Esophagus muscularis mucosa (tissue), 4 donors: Measurements from ENCODE around the gene SLC12A7. TPM values are rescaled to one million over a fixed set of nuclear protein-coding genes. Genes with fewer than 3 reads are reported as not detected.
A peak's percentile ranks its signal among the peaks of the same experiment; 100 is the strongest.

ENCODE experiments used
- DNase-seq: peaks from one replicate; pipeline ENCODE4 v3.0.0-alpha.2; 2017; ENCODE audit errors: extremely low spot score
- H3K27ac ChIP-seq, 4 donors: fragments of 200-600 bp; sonication (generic); replicated peaks in 1 of 4; 1 replicate in 3 of 4; 2 replicates in 1 of 4; pipeline ENCODE4 v1.5.1; 2016 to 2019; ENCODE audit warnings: mild to moderate bottlenecking in 1 of 4
- H3K27me3 ChIP-seq, 4 donors: fragments of 200-600 bp; sonication (generic); one replicate each; pipeline versions ENCODE4 v1.5.1 to v1.6.0; 2016 to 2019
- H3K36me3 ChIP-seq, 4 donors: fragments of 200-600 bp; sonication (generic); one replicate each; pipeline ENCODE4 v1.5.1; 2016 to 2019
- H3K4me1 ChIP-seq, 4 donors: fragments of 200-600 bp; sonication (generic); one replicate each; pipeline ENCODE4 v1.5.1; 2016 to 2019
- H3K4me3 ChIP-seq, 4 donors: fragments of 200-600 bp; sonication (generic); 1 replicate in 2 of 4; 2 replicates in 2 of 4; pipeline ENCODE4 v1.5.1; 2016 to 2019; ENCODE audit warnings: mild to moderate bottlenecking in 4 of 4, moderate library complexity in 1 of 4
- H3K9me3 ChIP-seq, 4 donors: fragments of 200-600 bp; sonication (generic); 1 replicate in 3 of 4; 2 replicates in 1 of 4; pipeline ENCODE4 v1.5.1; 2016 to 2019
- CTCF ChIP-seq, 3 experiments: fragments of 200-600 bp in 2 of 3; fragments of 450-650 bp in 1 of 3; sonication (generic) in 2 of 3; IDR thresholded peaks; one replicate each; pipeline ENCODE4 v1.5.1; 2017 to 2019; ENCODE audit warnings: antibody characterized with exemption in 3 of 3, mild to moderate bottlenecking in 2 of 3, moderate library complexity in 1 of 3
- EP300 ChIP-seq: sonication (generic); formaldehyde crosslinking; IDR thresholded peaks from one replicate; pipeline ENCODE4 v1.6.1; 2017; ENCODE audit warnings: antibody characterized with exemption
- POLR2A ChIP-seq: fragments of 450-650 bp; IDR thresholded peaks from one replicate; pipeline ENCODE4 v1.6.1; 2017; ENCODE audit warnings: antibody characterized with exemption, moderate library complexity, mild to moderate bottlenecking, low read depth
- POLR2AphosphoS5 ChIP-seq, 2 donors: sonication (generic); formaldehyde crosslinking; IDR thresholded peaks; one replicate each; pipeline ENCODE4 v1.6.1; 2017; ENCODE audit warnings: antibody characterized with exemption in 2 of 2
- WGBS: methylation state at CpG from one replicate; pipeline ENCODE4 v1.1.5; 2018; 5-methylcytosine and 5-hydroxymethylcytosine counted together
- intact Hi-C: fragments of 100-400 bp; cut with DNase I; formaldehyde crosslinking; loops from one replicate; pipeline ENCODE4 v1.15.1; 2023
- total RNA-seq, 4 donors: library from RNA; depleted of rRNA; stranded (reverse); fragments of >200 nt; gene quantifications; one replicate each; pipeline versions ENCODE4 v1.1.0 to v1.2.1, GENCODE V29; 2016

The SLC12A7 gene
- total RNA-seq, 4 donors from 2014 or later: 21.6 to 35.8 (median 25.4) TPM

DNA sequence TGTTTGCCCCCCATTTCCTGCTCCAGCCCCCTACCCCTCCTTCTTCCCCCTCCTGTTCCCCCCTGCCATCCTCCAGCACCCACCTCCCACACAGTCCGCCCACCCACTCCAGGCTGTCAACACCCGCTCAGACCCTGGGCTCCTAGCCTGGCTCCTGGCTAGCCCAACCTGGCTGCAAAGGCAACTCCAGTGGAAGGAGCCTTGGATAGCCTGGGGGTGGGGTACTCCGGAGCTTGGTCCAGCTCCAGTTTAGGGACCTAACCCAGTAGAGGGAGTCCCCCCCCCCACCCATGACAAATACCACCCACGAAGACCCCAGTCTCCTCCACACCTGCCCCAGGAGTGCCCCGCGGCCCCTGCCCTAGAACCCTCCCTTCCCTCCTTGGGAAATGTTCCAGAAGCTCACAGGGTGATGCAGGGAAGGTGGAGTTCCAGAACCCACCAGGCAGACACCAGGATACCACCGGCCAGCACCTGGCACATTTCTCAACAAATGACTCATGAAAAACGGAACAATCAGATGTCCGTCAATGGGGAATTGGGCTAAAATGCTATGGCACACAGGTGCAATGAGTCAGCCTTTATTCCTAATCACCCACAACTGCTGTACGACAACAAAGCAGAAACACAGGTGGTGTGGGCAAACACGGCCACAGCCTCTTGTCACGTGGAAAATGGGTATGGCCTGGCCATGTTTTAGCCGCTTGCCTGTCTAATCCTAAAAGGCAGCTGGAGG lies 901 bp upstream of the SLC12A7 start:
- DNase-seq: no peak
- H3K27me3 ChIP-seq: no peaks in the 10 kb centered on the region
- no peaks in the 10 kb centered on the region for H3K9me3 ChIP-seq
- H3K27ac ChIP-seq: no peak overlapping the region
- TF ChIP-seq CTCF (IDR thresholded peaks at IDR 0.05) (no peak), EP300 (no peak)
- no peaks in the 10 kb centered on the region for H3K36me3 ChIP-seq
- WGBS: 67% methylated on average over 6 of the region's 13 CpGs
- intact Hi-C loops: loop anchor here (10.0 kb wide), 1 partner anchor 108 kb away; the partner anchor contains the start of gene NKD2
- no peak overlapping the region for H3K4me3 ChIP-seq
- peaks cover 25 to 46% (median 36%) of the 10 kb centered on the region in 4 donors for H3K4me1 ChIP-seq

DNA sequence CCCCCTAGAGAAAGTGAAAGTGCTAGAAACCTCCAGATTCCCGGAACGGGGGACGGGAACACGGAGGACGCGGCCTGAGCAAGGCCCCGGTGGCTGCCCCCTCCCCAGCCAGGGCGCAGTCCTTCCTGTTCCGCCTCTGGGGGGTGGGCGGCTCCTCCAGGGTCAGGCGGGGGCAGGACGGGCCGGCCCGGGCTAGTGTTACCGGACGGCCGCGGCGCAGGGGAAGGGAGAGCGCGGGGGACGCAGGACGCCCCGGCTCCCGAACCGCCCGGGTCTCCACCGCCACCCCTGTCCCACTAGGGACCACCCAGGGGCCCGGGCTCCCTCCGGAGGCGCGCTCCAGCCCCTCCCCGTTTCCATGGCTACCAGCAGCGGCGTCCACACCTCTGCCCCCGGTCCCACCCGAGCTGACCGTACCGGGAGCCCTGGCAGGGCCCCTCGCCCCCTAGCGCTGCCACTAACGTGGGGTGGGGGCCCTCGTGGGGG lies 579 bp downstream of the SLC12A7 start:
- TF ChIP-seq POLR2AphosphoS5 (IDR thresholded peaks at IDR 0.05): peak in 1 of 2 donors; percentile 21
- no peak for TF ChIP-seq EP300
- Histone ChIP-seq H3K27ac (peak overlapping the region; percentile 78 to 90 (median 85)), H3K36me3 (peaks cover 0 to 7% (median 0%) of the 10 kb centered on the region in 4 donors), H3K4me1 (peaks cover 37 to 60% (median 47%) of the 10 kb centered on the region in 4 donors), H3K27me3 (no peaks in the 10 kb centered on the region), H3K9me3 (no peaks in the 10 kb centered on the region), H3K4me3 (peak overlapping the region; percentile 76 to 96 (median 89))
- DNase-seq: no peak
- intact Hi-C loops: loop anchor here (10.0 kb wide), 1 partner anchor 106 kb away; the partner anchor contains the start of gene NKD2
- WGBS: 0% methylated on average over 13 of the region's 43 CpGs

- intact Hi-C loops: loop anchor here (10.0 kb wide), 1 partner anchor 106 kb away; the partner anchor contains the start of gene NKD2
- TF ChIP-seq EP300 (no peak), CTCF (IDR thresholded peaks at IDR 0.05) (no peak), POLR2AphosphoS5 (IDR thresholded peaks at IDR 0.05) (no peak)
- Histone ChIP-seq H3K9me3 (no peaks in the 10 kb centered on the region), H3K27me3 (no peaks in the 10 kb centered on the region), H3K36me3 (peaks cover 0 to 7% (median 0%) of the 10 kb centered on the region in 4 donors), H3K27ac (peak overlapping the region; percentile 78 to 90 (median 85)), H3K4me3 (peak overlapping the region; percentile 76 to 96 (median 89)), H3K4me1 (peaks cover 44 to 67% (median 54%) of the 10 kb centered on the region in 4 donors)
- no peak for DNase-seq
- 34% methylated on average over 7 of the region's 35 CpGs for WGBS
Measured at GRCh38 chr5:1110307-1111240, 1.3 kb downstream of the SLC12A7 start.

DNA sequence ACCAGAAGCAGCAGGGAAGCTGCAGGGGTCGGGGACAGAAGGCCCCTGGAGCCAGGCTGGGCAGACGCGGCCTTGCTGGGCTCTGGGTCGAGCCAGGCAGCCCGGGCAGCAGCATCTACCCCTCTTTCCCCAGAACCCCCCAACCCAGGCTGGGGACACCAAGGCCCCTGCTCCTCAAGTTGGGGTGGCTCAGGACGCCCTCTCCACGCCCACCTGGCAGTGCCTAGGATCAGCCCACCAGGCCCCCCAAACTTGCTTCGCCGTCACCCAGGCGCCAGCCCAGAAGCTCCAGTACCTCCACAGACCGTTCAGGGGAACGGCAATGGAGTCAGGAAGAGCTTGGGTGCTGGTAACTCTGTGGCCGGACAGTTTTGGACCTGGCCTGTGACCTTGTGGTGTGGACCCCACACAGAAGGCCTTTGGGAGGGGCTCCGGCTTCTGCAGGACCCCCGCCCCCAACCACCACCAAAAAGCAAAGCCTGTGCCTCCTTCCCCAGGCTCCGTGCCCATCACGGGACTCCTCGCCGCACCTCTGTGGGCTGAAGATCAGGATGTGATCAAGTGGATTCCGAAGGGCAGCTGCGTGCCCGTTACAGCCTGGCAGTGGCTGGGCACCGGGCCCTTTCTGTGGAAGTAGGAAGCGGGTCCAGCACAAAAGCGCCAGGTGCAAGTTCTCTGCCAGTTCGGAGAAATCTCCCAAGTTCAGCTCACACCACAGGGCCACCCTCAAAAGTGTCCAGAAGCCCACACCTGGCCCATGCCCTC lies 2.1 kb downstream of the SLC12A7 start:
- DNase-seq: no peak
- intact Hi-C loops: loop anchor here (10.0 kb wide), 1 partner anchor 105 kb away; the partner anchor contains the start of gene NKD2
- WGBS: 92% methylated on average over 16 of the region's 26 CpGs
- Histone ChIP-seq H3K4me1 (peaks cover 53 to 76% (median 63%) of the 10 kb centered on the region in 4 donors), H3K27ac (peak overlapping the region; percentile 50 to 90 (median 85)), H3K9me3 (no peaks in the 10 kb centered on the region), H3K36me3 (peaks cover 0 to 7% (median 0%) of the 10 kb centered on the region in 4 donors), H3K27me3 (no peaks in the 10 kb centered on the region), H3K4me3 (peak overlapping the region; percentile 76 to 96 (median 89))
- TF ChIP-seq POLR2A: no peak
- no peak for TF ChIP-seq EP300

GRCh38 chr5:1108865-1109174 lies 3.0 kb downstream of the SLC12A7 start:
- 84% methylated on average over 6 of the region's 11 CpGs for WGBS
- Histone ChIP-seq H3K36me3 (peaks cover 0 to 7% (median 0%) of the 10 kb centered on the region in 4 donors), H3K4me3 (peak overlapping the region in 3 of 4 donors; percentile 13 to 93 (median 14)), H3K4me1 (peaks cover 62 to 85% (median 72%) of the 10 kb centered on the region in 4 donors), H3K9me3 (no peaks in the 10 kb centered on the region), H3K27ac (peak overlapping the region; percentile 43 to 84 (median 52)), H3K27me3 (no peaks in the 10 kb centered on the region)
- TF ChIP-seq POLR2AphosphoS5 (IDR thresholded peaks at IDR 0.05): no peak
- no peak for TF ChIP-seq EP300
- TF ChIP-seq POLR2A: no peak
- no peak for TF ChIP-seq CTCF (IDR thresholded peaks at IDR 0.05)
- no peak for DNase-seq
- intact Hi-C loops: no loop called here
